ENCODE measurements around the gene AMH.

Gene AMH

GRCh38 chr19:2288818-2289713 lies 39.9 kb downstream of the AMH start:
- no peak for DNase-seq

DNA sequence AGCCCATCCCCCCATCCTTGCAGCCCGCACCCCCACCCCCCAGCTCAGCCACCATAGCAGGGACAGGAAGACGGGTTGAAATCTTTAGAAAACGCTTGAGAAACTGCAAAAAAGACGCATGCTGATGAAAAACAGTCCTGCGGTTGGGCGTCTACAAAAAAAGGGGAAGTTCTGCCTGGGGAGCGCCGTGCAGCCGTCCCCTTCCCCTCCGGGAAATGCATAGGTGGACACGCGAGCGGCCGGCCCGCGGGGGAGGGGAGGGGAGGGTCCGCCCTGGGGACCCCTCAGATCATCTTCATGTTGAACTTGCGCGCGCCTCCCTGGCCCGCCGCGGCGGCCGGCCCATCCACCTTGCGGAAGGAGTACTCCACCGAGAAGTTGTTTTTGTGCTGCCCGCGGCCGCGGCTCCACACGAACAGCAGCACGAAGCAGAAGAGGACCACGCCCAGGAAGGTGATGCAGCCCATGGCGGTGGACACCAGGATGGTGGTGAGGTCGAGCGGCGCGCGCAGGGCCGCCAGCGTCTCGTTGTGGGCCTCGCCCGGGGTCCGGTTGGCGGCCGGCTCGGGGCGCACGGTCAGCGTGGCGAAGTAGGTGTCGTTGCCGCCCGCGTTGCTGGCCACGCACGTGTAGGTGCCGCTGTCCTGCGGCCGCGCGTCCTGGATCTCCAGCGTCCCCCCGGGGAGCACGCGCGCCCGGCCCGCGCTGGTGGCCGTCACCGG lies 40.8 kb downstream of the AMH start:
- peak in 2 of 4 experiments; percentile 52 for DNase-seq

DNA sequence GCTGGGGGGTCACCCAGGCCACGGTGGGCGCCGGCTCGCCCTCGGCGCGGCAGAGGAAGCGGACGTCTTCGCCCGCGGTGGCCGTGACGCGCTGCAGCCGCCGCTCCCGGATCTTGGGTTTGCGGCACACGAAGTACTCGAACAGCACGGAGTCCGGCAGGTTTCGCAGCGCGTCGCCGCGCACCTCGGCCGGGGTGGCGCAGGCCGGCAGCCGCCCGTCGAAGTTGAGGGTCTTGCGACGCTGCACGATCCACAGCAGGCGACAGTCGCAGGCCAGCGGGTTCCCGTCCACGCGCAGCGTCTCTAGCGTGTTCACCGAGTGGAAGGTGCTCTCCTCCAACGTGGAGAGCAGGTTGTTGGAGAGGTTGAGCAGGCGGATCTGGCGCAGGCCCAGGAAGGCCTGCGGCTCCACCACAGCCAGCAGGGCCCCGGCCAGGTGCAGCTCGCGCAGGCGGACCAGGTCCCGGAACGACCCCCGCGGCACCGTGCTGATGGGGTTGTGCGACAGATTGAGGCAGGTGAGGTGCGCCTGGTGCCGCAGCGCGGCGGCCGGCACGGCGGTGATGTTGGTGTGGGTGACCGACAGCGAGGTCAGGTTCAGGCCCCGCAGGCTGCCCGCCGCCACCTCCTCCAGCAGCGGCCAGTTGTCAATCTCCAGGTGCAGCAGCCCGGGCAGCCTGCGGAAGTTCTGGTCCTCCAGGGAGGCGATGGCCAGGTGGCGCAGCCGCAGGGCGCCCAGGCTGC lies 41.5 kb downstream of the AMH start:
- peak in 1 of 4 experiments; percentile 22 for DNase-seq

- no peak for DNase-seq
These were observed 42.1 kb downstream of the AMH start for GRCh38 chr19:2291185-2291751.

- no peak for DNase-seq
These were observed 45.7 kb downstream of the AMH start for GRCh38 chr19:2294687-2295335.

DNA sequence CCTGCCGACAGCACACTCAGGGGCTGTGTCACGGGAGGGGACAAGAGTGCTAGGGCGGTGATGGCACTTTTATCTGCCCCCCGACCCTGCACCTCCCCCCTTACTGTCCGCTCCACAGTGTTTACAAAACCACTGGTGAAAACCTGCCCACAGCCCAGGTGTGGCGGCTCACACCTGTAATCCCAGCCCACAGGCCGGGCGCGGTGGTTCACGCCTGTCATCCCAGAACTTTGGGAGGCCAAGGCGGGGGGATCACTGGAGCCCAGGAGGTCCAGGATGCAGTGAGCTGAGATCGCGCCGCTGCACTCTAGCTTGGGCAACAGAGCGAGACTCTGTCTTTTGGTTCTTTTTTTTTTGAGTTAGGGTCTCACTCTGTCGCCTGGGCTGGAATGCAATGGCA lies 47.0 kb downstream of the AMH start:
- no peak for DNase-seq

GRCh38 chr19:2300533-2300932 lies 51.4 kb downstream of the AMH start:
- no peak for DNase-seq

Data from activated naive CD4-positive, alpha-beta T cell (primary cell).